ENCODE data around the gene CEP55. TPM values are rescaled to one million over a fixed set of nuclear protein-coding genes. Genes with fewer than 3 reads are reported as not detected.
A peak's percentile ranks its signal among the peaks of the same experiment; 100 is the strongest.
"Not testable (repeated sequence)": the region's sequence is repeated elsewhere in the genome, so short reads cannot be mapped to it uniquely, and the experiment has no call there.

CEP55 gene
- total RNA-seq, 2 donors from 2014 or later, result 0.24 to 1.8 TPM

DNA sequence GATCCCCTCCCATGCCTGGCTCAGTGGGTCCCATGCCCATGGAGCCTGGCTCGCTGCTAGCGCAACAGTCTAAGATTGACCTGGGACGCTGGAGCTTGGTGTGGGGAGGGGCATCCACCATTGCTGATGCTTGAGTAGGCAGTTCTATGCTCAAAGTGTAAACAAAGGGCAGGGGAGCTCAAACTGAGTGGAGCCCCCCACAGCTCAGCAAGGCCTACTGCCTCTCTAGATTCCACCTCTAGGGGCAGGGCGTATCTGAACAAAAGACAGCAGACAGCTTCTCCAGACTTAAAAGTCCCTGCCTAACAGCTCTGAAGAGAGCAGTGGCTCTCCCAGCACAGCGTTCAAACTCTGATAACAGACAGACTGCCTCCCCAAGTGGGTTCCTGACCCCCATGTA lies 38.9 kb downstream of the CEP55 start:
- H3K27ac ChIP-seq, result no peak overlapping the region
- TF ChIP-seq CTCF (IDR thresholded peaks at IDR 0.05), result no peak
- H3K4me3 ChIP-seq, result no peak overlapping the region
- H3K4me1 ChIP-seq, result no peaks in the 10 kb centered on the region
- no peak for DNase-seq (ENCODE audit: low spot score)
- H3K27me3 ChIP-seq, result no peaks in the 10 kb centered on the region
- H3K9me3 ChIP-seq, result no peaks in the 10 kb centered on the region
- no peaks in the 10 kb centered on the region for H3K36me3 ChIP-seq

GRCh38 chr10:93540871-93541270 lies 44.5 kb downstream of the CEP55 start:
- H3K27ac ChIP-seq; H3K36me3 ChIP-seq; H3K9me3 ChIP-seq; H3K27me3 ChIP-seq; DNase-seq (ENCODE audit: low spot score); H3K4me1 ChIP-seq; H3K4me3 ChIP-seq: not testable (repeated sequence)

DNA sequence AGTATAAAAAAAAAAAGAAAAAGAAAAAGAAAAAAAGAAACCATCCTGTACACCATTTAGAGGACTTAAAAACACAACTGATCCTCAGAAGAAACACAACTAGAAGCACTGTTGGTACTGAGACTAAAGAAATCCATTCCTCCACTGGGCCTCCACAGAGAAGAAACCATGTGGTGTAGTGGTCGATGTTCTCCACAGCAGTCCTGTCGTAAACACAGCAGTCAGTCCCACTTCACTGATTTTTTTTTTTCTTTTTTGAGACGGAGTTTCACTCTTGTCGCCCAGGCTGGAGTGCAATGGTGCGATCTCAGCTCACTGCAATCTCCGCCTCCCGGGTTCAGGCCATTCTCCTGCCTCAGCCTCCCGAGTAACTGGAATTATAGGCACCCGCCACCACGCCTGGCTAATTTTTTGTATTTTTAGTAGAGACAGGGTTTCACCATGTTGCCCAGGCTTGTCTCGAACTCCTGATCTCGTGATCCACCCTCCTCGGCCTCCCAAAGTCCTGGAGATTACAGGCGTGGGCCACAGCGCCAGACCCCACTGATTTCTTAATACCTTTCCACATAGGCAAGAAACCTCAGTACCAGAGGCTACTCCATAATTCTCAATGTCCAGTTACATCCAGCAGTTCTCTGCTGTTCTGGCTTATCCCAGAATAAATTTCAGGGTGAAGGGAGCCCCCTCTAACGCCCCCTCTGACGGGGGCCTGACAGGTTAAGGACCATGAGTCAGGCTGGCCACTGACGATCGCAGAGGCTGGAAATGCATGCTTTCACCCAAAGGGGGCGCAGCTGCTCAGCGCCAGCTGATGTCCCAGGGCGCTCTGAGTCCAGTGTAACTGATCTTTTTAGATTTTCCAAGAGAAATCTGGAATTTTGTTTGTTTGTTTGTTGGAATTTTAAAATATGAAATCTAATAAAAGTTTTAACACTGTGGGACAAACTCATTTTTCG lies 45.3 kb downstream of the CEP55 start:
- H3K27ac ChIP-seq, result peak overlapping the region; percentile 6 to 11
- DNase-seq (ENCODE audit: low spot score), result no peak
- H3K36me3 ChIP-seq, result no peaks in the 10 kb centered on the region
- peak overlapping the region in 1 of 2 donors; percentile 18 for H3K4me3 ChIP-seq
- peak; percentile 78 to 90 for TF ChIP-seq CTCF (IDR thresholded peaks at IDR 0.05)
- no peaks in the 10 kb centered on the region for H3K27me3 ChIP-seq
- H3K9me3 ChIP-seq, result no peaks in the 10 kb centered on the region
- H3K4me1 ChIP-seq, result peaks cover 0 to 7% of the 10 kb centered on the region in 2 donors

DNA sequence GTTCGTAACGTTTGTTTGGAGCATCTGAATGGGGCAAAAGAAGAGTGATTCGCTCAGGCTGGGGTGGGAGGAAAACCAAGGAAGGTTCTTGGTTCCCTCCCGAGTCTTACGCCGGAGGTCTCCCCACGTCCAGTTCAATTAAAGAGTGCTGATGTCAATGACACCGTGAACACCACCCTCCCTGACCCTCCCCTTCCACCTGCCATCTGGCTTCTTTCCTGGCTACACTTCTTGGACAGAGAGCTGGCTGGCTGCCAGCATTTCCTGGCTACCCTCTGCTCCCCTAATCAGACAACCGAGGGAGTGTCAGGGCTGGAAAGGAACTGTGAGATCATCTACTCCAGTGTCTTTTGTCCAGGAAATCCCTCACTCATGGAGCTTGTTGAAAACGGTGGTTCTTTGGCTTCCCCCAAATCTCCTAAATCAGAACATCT lies 46.0 kb downstream of the CEP55 start:
- peak; percentile 13 to 46 for TF ChIP-seq CTCF (IDR thresholded peaks at IDR 0.05)
- H3K9me3 ChIP-seq, result no peaks in the 10 kb centered on the region
- peak; percentile 68 for DNase-seq (ENCODE audit: low spot score)
- H3K36me3 ChIP-seq, result no peaks in the 10 kb centered on the region
- peaks cover 0 to 7% of the 10 kb centered on the region in 2 donors for H3K4me1 ChIP-seq
- peak overlapping the region; percentile 6 to 11 for H3K27ac ChIP-seq
- H3K4me3 ChIP-seq, result peak overlapping the region in 1 of 2 donors; percentile 18
- H3K27me3 ChIP-seq, result no peaks in the 10 kb centered on the region

DNA sequence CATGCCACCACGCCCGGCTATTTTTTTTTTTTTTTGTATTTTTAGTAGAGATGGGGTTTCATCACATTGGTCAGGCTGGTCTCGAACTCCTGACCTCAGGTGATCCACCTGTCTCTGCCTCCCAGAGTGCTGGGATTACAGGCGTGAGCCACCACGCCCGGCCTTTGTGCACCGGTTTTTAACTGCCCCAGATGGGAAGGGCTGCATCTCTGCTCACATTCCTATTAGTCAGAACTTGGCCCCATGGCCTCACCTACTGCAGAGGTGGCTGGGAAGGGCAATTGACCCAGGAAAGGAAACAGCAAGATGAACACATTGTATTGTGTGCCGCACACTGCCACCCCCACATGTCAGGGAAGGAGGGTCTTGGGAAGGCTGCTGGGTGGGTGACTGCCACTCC lies 50.6 kb downstream of the CEP55 start:
- not testable (repeated sequence) for H3K27me3 ChIP-seq, H3K27ac ChIP-seq, H3K9me3 ChIP-seq, H3K4me3 ChIP-seq, H3K4me1 ChIP-seq, H3K36me3 ChIP-seq
- peak; percentile 36 for DNase-seq (ENCODE audit: low spot score)

DNA sequence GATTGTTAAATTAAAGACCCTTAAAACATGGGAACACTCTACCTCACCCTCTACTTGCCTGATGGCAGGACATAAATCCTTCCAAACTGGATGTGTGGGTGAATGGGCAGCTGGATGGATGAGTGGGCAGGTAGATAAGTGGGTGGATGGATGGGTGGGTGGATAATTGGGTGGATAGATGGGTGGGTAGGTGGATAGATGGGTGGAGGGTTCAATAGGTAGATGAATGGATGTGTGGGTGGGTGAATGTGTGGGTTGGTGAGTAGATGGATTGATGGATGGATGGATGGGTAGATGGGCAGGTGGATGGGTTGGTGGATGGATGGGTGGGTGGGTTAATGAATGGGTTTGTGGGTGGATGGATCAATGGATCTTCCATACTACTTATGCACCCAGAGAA lies 51.1 kb downstream of the CEP55 start:
- H3K36me3 ChIP-seq, result no peaks in the 10 kb centered on the region
- TF ChIP-seq CTCF (IDR thresholded peaks at IDR 0.05), result no peak
- DNase-seq (ENCODE audit: low spot score), result peak; percentile 11
- peaks cover 0 to 5% of the 10 kb centered on the region in 2 donors for H3K4me1 ChIP-seq
- H3K27me3 ChIP-seq, result no peaks in the 10 kb centered on the region
- H3K9me3 ChIP-seq, result no peaks in the 10 kb centered on the region
- H3K27ac ChIP-seq, result no peak overlapping the region
- H3K4me3 ChIP-seq, result no peak overlapping the region
